Measurements from ENCODE around the gene NTN1. TPM values are rescaled to one million over a fixed set of nuclear protein-coding genes. Genes with fewer than 3 reads are reported as not detected.

The NTN1 gene
- total RNA-seq, 1 donor from 2014 or later, result 4.7 TPM

DNA sequence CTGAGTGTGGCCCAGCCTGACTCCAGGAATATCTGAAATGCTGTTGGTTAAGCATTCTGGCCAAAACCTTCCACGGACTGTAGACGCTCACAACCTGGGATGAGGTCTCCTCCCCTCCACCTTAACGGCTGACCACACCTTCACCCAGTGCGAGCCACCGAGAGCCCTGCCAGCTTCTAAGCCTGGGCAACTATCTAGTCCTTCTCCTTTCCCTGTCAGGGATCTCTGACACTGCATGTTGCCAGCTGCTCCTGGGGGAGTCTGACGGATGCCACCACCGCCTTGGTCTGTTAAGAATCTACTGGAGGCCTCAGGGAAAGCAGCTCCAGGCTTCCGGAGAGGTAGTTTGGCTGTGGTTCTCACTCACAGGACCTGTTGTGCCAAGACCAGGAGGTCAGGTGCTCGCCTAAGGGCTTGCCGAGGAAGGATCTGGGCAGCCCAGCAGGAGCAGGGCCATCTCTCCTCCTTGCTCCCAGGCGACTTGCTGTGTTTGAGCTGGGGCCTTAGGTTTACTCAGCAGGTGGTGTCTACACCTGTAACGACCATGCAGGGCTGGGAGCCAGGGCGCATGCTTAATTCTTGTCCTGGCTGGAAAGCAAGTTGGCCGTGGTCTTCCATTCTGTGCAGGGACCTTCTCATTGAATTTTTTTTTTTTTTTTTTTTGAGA, 111.8 kb downstream of the NTN1 start:
- Histone ChIP-seq H3K27me3 (no peaks in the 10 kb centered on the region), H3K27ac (no peak overlapping the region), H3K36me3 (no peaks in the 10 kb centered on the region), H3K9me3 (no peaks in the 10 kb centered on the region), H3K4me3 (no peak overlapping the region), H3K4me1 (no peaks in the 10 kb centered on the region)
- intact Hi-C loops (cut with DNase I), result no loop called here
- no peak for DNase-seq (ENCODE audit: extremely low spot score in 2 of 2)
- TF ChIP-seq CTCF (IDR thresholded peaks at IDR 0.05) (no peak), POLR2AphosphoS5 (IDR thresholded peaks at IDR 0.05; ENCODE audit: insufficient read depth in 1 of 2, low read depth in 1 of 2) (no peak), POLR2A (IDR thresholded peaks at IDR 0.05) (no peak)

GRCh38 chr17:9138161-9138717, 116.9 kb downstream of the NTN1 start:
- H3K36me3 ChIP-seq, result no peaks in the 10 kb centered on the region
- no peaks in the 10 kb centered on the region for H3K4me1 ChIP-seq
- DNase-seq (ENCODE audit: extremely low spot score in 2 of 2), result no peak
- no peak overlapping the region for H3K27ac ChIP-seq
- no peaks in the 10 kb centered on the region for H3K27me3 ChIP-seq
- H3K9me3 ChIP-seq, result no peaks in the 10 kb centered on the region
- TF ChIP-seq POLR2AphosphoS5 (IDR thresholded peaks at IDR 0.05; ENCODE audit: insufficient read depth in 1 of 2, low read depth in 1 of 2) (no peak), CTCF (IDR thresholded peaks at IDR 0.05) (no peak), POLR2A (IDR thresholded peaks at IDR 0.05) (no peak)
- intact Hi-C loops (cut with DNase I), result no loop called here
- no peak overlapping the region for H3K4me3 ChIP-seq

DNA sequence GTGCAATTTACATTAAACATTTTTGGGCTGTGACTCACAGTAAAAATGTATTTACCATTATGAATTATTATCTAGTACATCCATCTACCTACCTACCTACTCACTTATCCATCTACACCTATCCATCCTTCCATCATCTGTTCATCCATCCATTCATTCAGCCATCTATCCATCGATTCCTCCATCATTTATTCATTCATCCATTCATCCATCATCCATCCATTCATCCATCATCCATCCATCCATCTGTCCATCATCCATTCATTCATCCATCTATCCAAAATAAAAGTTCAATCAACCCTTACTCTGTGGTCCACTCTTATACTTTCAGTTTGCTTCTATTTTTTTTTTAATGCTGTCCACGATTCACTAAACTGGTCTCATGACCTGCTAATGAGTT, 118.4 kb downstream of the NTN1 start:
- H3K9me3 ChIP-seq, result no peaks in the 10 kb centered on the region
- intact Hi-C loops (cut with DNase I), result no loop called here
- DNase-seq (ENCODE audit: extremely low spot score in 2 of 2), result no peak
- TF ChIP-seq POLR2AphosphoS5 (IDR thresholded peaks at IDR 0.05; ENCODE audit: insufficient read depth in 1 of 2, low read depth in 1 of 2) (no peak), POLR2A (IDR thresholded peaks at IDR 0.05) (no peak), CTCF (IDR thresholded peaks at IDR 0.05) (no peak)
- no peak overlapping the region for H3K4me3 ChIP-seq
- no peak overlapping the region for H3K27ac ChIP-seq
- H3K27me3 ChIP-seq, result no peaks in the 10 kb centered on the region
- no peaks in the 10 kb centered on the region for H3K4me1 ChIP-seq
- no peaks in the 10 kb centered on the region for H3K36me3 ChIP-seq

GRCh38 chr17:9140550-9141424, 119.5 kb downstream of the NTN1 start:
- Histone ChIP-seq H3K36me3 (no peaks in the 10 kb centered on the region), H3K9me3 (no peaks in the 10 kb centered on the region), H3K4me3 (no peak overlapping the region), H3K4me1 (peaks cover 6% of the 10 kb centered on the region), H3K27ac (no peak overlapping the region), H3K27me3 (no peaks in the 10 kb centered on the region)
- DNase-seq (ENCODE audit: extremely low spot score in 2 of 2), result no peak
- TF ChIP-seq CTCF (IDR thresholded peaks at IDR 0.05) (no peak), POLR2A (IDR thresholded peaks at IDR 0.05) (no peak), POLR2AphosphoS5 (IDR thresholded peaks at IDR 0.05; ENCODE audit: insufficient read depth in 1 of 2, low read depth in 1 of 2) (no peak)
- intact Hi-C loops (cut with DNase I), result no loop called here
